Left lung (tissue), 10 donors: Measurements from ENCODE around the gene ERRFI1. TPM values are rescaled to one million over a fixed set of nuclear protein-coding genes. Genes with fewer than 3 reads are reported as not detected.
A peak's percentile ranks its signal among the peaks of the same experiment; 100 is the strongest.
"Not testable (repeated sequence)": the region's sequence is repeated elsewhere in the genome, so short reads cannot be mapped to it uniquely, and the experiment has no call there.

ENCODE experiments used
- ATAC-seq: fragments of 200-7000 bp; cut with Tn5 transposase; one replicate; pipeline ENCODE4 v1.9.1; 2020; ENCODE audit warnings: moderate library complexity
- DNase-seq, 4 donors: peaks; one replicate each; pipeline ENCODE4 v3.0.0-alpha.2; 2013 to 2020
- H3K27ac ChIP-seq, 2 donors: fragments of 200-600 bp; sonication (generic) in 1 of 2; one replicate each; pipeline versions ENCODE4 v1.5.0 to v1.8.0; 2020 to 2021
- H3K27me3 ChIP-seq, 2 donors: fragments of 200-600 bp; sonication (generic) in 1 of 2; one replicate each; pipeline versions ENCODE4 v1.5.0 to v1.8.0; 2020 to 2021
- H3K36me3 ChIP-seq, 2 donors: fragments of 200-600 bp; sonication (generic) in 1 of 2; one replicate each; pipeline versions ENCODE4 v1.5.0 to v1.8.0; 2020 to 2021
- H3K4me1 ChIP-seq, 2 donors: fragments of 200-600 bp; one replicate each; pipeline ENCODE4 v1.8.0; 2021
- H3K4me3 ChIP-seq, 2 donors: fragments of 200-600 bp; sonication (generic) in 1 of 2; one replicate each; pipeline versions ENCODE4 v1.5.0 to v1.8.0; 2020 to 2021; ENCODE audit warnings: mild to moderate bottlenecking in 1 of 2
- H3K9me3 ChIP-seq, 2 donors: fragments of 200-600 bp; sonication (generic) in 1 of 2; one replicate each; pipeline versions ENCODE4 v1.5.0 to v1.8.0; 2020 to 2021
- intact Hi-C, 2 donors: fragments of 100-400 bp; cut with DNase I; formaldehyde crosslinking; loops; one replicate each; pipeline versions ENCODE4 v1.11.2 to v1.14.2; 2022
- polyA plus RNA-seq, 6 donors: library from polyadenylated mRNA; unstranded; fragments of 120-200 nt; gene quantifications; one replicate each; pipeline ENCODE4 v1.2.1, GENCODE V29; 2013; ENCODE audit not compliant: insufficient read length in 6 of 6
- total RNA-seq, 2 donors: library from RNA; stranded (reverse); fragmentation: NEBNext Ultra II Directional; extraction: Animal tissue kit (Norgen Biotek cat#: 25700); gene quantifications; one replicate each; pipeline ENCODE4 v1.2.1, GENCODE V29; 2021
- TF ChIP-seq, protein P1 (sequence below), 2 donors: fragments of 200-600 bp; sonication (generic) in 1 of 2; IDR thresholded peaks; one replicate each; pipeline versions ENCODE4 v1.5.0 to v1.8.0; 2021; ENCODE audit warnings: antibody characterized with exemption in 2 of 2
- donor health status: DM: no; HTN: yes; CAD: no.
- donor health status: DM: no; HTN: no; CAD: no.

The ERRFI1 gene
- total and polyA plus RNA-seq, 8 donors: 60.8 to 88.8 (median 75.8) TPM

DNA sequence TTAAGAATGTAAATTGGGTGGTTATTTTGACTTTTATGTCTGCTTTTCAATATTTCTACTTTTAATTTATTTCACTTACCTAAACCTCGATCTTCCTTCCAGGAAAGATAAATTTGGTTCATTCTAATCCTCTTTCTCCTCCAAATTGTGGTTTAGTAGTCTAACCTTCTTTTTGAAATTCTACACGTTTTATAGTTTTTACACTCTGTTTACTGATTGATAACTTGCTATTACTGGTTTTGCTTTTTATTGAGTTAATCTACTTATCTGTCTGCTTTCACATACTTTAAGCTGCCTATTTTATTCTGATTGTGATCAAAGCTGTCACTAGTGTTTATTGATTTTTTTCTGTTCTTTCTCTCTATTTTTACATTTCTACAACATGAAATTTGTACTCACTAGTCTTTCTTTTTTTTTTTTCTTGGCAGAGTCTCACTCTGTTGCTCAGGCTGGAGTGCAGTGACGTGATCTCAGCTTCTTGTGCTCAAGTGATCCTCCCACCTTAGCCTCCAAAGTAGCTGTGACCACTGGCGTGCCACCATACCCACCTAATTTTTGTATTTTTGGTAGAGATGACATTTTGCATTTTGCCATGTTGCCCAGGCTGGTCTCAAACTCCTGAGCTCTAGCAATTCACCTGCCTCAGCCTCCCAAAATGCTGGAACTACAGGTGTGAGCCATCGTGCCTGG lies 27.9 kb upstream of the ERRFI1 start:
- DNase-seq (no peak), ATAC-seq (no peak)
- Histone ChIP-seq H3K36me3 (no peaks in the 10 kb centered on the region), H3K4me1 (peaks cover 2 to 4% of the 10 kb centered on the region in 2 donors), H3K9me3 (no peaks in the 10 kb centered on the region), H3K4me3 (no peak overlapping the region), H3K27me3 (no peaks in the 10 kb centered on the region), H3K27ac (no peak overlapping the region)
- TF ChIP-seq, protein P1, sequence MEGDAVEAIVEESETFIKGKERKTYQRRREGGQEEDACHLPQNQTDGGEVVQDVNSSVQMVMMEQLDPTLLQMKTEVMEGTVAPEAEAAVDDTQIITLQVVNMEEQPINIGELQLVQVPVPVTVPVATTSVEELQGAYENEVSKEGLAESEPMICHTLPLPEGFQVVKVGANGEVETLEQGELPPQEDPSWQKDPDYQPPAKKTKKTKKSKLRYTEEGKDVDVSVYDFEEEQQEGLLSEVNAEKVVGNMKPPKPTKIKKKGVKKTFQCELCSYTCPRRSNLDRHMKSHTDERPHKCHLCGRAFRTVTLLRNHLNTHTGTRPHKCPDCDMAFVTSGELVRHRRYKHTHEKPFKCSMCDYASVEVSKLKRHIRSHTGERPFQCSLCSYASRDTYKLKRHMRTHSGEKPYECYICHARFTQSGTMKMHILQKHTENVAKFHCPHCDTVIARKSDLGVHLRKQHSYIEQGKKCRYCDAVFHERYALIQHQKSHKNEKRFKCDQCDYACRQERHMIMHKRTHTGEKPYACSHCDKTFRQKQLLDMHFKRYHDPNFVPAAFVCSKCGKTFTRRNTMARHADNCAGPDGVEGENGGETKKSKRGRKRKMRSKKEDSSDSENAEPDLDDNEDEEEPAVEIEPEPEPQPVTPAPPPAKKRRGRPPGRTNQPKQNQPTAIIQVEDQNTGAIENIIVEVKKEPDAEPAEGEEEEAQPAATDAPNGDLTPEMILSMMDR (IDR thresholded peaks at IDR 0.05): no peak
- intact Hi-C loops: no loop called here

DNA sequence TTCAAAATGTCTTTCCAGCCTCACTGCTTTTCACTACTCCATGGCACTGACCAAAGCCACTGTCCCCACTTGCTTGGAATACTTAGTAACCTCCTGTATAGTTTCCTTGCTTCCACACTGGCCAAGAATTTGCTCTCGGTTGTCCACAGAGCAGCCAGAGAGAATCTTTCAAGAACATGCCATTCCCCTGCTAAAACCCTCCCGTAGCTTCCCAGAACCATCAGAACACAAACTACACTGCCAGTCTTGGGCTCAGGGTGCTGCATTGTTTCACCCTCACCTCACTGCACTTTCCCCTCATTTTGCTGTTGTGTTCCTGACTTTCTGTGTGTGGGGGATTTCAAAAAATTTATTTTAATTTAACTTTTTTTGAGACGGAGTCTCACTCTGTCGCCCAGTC lies 25.5 kb upstream of the ERRFI1 start:
- H3K4me3 ChIP-seq: no peak overlapping the region
- intact Hi-C loops: no loop called here
- no peak overlapping the region for H3K27ac ChIP-seq
- no peaks in the 10 kb centered on the region for H3K36me3 ChIP-seq
- H3K27me3 ChIP-seq: no peaks in the 10 kb centered on the region
- H3K4me1 ChIP-seq: peaks cover 0 to 25% of the 10 kb centered on the region in 2 donors
- ATAC-seq: no peak
- no peak for DNase-seq
- no peaks in the 10 kb centered on the region for H3K9me3 ChIP-seq
- TF ChIP-seq, protein P1 (IDR thresholded peaks at IDR 0.05): no peak

DNA sequence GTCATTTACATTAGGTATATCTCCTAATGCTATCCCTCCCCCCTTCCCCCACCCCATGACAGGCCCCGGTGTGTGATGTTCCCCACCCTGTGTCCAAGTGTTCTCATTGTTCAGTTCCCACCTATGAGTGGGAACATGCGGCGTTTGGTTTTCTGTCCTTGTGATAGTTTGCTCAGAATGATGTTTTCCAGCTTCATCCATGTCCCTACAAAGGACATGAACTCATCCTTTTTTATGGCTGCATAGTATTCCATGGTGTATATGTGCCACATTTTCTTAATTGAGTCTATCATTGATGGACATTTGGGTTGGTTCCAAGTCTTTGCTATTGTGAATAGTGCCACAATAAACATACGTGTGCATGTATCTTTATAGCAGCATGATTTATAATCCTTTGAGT lies 23.1 kb upstream of the ERRFI1 start:
- H3K4me3 ChIP-seq, ATAC-seq, intact Hi-C loops, H3K9me3 ChIP-seq, H3K36me3 ChIP-seq, H3K27me3 ChIP-seq, DNase-seq, H3K27ac ChIP-seq: not testable (repeated sequence)
- peaks cover 0 to 23% of the 10 kb centered on the region in 2 donors for H3K4me1 ChIP-seq

DNA sequence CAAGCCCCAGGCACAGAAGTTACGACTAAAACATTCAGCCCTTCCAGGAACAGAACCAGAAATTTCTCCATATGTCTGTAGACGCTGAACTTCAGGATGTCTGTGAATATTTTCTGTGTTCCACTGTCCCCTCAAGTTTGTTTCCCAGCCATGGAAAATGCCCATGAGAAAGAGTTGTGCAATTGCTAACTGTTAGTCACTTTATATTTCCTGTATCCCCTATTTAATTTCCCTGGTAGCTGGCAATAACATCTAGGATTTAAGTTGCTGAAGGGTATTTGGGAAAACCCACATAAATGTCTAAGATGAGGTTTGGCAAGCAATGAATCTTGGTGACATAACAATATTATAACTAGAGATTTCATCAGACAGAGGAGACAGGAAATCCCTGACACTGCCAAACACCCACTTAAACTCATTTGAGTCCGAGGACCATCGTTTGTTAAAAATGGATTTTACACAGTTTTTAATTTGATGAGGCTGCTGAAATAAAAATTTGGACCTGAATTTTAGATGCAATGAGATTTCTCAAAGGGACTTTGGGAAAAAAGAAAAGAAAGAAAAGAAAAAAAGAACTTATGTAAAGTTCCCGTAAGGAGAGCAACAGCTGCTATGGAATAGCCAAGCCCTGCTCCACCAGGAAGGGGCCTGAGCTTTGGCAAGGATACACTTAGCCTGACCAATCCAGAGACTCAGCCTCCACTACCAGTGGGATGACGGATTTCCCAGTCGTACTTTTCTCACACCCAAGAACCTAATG lies 21.8 kb upstream of the ERRFI1 start:
- peak overlapping the region; percentile 14 to 62 for H3K27ac ChIP-seq
- DNase-seq: no peak
- no peaks in the 10 kb centered on the region for H3K36me3 ChIP-seq
- no peaks in the 10 kb centered on the region for H3K27me3 ChIP-seq
- peaks cover 0 to 23% of the 10 kb centered on the region in 2 donors for H3K4me1 ChIP-seq
- TF ChIP-seq, protein P1 (IDR thresholded peaks at IDR 0.05): no peak
- intact Hi-C loops: no loop called here
- peak; percentile 57 for ATAC-seq
- H3K4me3 ChIP-seq: no peak overlapping the region
- no peaks in the 10 kb centered on the region for H3K9me3 ChIP-seq

DNA sequence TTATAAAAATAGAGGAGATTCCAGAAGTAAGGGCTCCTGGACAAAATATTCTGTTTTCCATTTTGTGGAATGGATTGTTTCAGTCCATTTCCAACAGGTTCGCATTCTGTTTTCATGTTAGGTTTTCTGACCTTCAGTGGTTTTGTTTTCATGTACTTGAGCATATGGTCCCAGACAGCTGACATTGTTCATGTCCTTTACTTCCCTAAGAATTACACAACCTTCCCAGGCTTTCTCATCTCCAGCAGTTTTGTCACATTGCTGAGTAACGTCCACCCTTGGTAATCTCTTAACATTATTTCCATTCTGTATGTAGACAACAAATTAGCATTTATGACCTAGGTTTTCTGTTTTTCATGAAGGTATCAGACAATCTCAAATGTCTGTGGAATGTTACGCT lies 21.0 kb upstream of the ERRFI1 start:
- no peak overlapping the region for H3K4me3 ChIP-seq
- peaks cover 0 to 23% of the 10 kb centered on the region in 2 donors for H3K4me1 ChIP-seq
- peak; percentile 78 for ATAC-seq
- DNase-seq: no peak
- H3K9me3 ChIP-seq: no peaks in the 10 kb centered on the region
- intact Hi-C loops: no loop called here
- H3K36me3 ChIP-seq: no peaks in the 10 kb centered on the region
- H3K27me3 ChIP-seq: no peaks in the 10 kb centered on the region
- peak overlapping the region; percentile 14 to 62 for H3K27ac ChIP-seq
- TF ChIP-seq, protein P1 (IDR thresholded peaks at IDR 0.05): no peak
